ENCODE results near the gene CBX3.
A peak's percentile ranks its signal among the peaks of the same experiment; 100 is the strongest.

CBX3 gene

DNA sequence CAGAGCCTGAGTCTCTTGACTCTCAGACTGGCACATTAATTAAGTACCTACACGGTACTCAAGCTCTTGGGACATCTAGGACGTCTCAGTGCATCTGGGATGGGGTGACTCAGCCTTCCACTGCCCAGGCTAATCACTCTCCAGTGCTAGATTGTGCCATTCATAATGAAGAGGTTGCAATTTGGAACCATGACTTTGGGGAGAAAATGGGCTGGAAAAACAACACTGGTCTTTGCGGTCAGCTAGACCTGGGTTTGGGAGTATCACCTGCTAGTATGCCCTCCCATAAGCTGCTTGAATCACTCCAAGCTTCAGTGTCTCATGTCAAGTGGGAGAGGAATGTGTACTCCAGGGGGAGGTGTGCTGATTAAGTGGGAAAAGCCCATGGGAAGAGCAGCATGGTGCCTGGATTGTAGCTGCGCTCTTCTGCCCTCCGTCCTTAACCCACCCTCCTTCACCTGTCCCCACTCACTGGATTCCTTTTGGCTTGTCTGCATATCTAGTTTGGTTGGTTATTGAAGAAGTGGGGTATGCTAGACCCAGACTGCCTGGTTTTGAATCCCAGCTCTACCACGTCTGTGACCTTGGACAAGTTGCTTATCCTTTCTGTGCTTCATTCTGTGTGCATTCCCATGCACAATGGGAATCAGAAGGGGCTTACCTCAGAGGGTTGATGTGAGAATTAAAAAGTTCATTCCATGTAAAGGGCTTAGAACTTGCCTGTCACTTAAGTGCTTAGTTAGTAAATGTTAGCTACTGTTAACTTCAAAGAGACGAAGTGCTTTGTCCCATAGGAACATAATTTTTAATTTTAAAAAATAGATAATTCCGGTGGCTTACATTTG, 45.8 kb upstream of the CBX3 start:
- TF ChIP-seq, protein P1, sequence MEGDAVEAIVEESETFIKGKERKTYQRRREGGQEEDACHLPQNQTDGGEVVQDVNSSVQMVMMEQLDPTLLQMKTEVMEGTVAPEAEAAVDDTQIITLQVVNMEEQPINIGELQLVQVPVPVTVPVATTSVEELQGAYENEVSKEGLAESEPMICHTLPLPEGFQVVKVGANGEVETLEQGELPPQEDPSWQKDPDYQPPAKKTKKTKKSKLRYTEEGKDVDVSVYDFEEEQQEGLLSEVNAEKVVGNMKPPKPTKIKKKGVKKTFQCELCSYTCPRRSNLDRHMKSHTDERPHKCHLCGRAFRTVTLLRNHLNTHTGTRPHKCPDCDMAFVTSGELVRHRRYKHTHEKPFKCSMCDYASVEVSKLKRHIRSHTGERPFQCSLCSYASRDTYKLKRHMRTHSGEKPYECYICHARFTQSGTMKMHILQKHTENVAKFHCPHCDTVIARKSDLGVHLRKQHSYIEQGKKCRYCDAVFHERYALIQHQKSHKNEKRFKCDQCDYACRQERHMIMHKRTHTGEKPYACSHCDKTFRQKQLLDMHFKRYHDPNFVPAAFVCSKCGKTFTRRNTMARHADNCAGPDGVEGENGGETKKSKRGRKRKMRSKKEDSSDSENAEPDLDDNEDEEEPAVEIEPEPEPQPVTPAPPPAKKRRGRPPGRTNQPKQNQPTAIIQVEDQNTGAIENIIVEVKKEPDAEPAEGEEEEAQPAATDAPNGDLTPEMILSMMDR (IDR thresholded peaks at IDR 0.05; ENCODE audit: low read depth, low read length, missing control alignments) = no peak
- peak overlapping the region; percentile 9 for H3K4me3 ChIP-seq (ENCODE audit: low read depth, low read length)
- in situ Hi-C loops (cut with HindIII; ENCODE audit: low sequenced_read_pairs) = loop anchor here (25.0 kb wide), 1 partner anchor 1007 kb away; the partner anchor contains the start of genes HOXA10, HOXA3, HOXA7 and HOXA9
- peak; percentile 24 for DNase-seq (ENCODE audit: low read depth)

DNA sequence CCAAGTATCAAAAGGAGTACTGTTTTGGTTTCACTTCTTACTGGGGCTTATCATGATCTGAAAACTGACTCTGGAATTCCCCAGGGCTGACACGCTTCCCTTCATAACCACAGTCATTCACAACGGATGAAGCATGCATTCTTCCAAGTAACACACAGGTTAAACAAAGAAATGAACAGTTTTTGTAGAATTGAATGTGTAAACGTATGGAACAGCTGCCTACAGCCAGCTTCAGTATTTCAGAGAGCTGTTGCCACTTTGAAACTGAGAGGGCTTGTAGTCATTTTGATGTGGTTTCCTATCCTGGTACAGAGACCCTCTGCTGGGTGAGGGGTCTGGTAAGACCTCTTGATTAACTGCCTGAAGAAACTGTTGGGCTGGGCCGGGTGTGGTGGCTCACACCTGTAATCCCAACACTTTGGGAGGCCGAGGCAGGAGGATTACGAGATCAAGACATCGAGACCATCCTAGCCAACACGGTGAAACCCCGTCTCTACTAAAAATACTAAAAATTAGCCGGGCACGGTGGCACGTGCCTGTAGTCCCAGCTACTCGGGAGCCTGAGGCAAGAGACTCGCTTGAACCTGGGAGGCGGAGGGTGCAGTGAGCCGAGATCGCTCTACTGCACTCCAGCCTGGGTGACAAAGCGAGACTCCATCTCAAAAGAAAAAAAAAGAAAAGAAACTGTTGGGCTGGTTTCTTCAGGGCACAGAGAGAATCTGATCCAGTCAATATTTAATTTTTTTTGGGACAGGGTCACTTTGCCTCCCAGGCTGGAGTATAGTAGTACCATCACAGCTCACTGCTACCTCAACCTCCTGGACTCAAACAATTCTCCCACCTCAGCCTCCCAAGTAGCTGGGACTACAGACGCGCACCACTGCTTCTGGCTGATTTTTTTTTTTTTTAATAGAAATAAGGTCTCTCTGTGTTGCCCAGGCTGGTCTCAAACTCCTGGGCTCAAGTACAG, 44.8 kb upstream of the CBX3 start:
- in situ Hi-C loops (cut with HindIII; ENCODE audit: low sequenced_read_pairs) = loop anchor here (25.0 kb wide), 1 partner anchor 1006 kb away; the partner anchor contains the start of genes HOXA10, HOXA3, HOXA7 and HOXA9
- peak overlapping the region; percentile 9 for H3K4me3 ChIP-seq (ENCODE audit: low read depth, low read length)
- TF ChIP-seq, protein P1 (IDR thresholded peaks at IDR 0.05; ENCODE audit: low read depth, low read length, missing control alignments) = no peak
- peak; percentile 95 for DNase-seq (ENCODE audit: low read depth)

DNA sequence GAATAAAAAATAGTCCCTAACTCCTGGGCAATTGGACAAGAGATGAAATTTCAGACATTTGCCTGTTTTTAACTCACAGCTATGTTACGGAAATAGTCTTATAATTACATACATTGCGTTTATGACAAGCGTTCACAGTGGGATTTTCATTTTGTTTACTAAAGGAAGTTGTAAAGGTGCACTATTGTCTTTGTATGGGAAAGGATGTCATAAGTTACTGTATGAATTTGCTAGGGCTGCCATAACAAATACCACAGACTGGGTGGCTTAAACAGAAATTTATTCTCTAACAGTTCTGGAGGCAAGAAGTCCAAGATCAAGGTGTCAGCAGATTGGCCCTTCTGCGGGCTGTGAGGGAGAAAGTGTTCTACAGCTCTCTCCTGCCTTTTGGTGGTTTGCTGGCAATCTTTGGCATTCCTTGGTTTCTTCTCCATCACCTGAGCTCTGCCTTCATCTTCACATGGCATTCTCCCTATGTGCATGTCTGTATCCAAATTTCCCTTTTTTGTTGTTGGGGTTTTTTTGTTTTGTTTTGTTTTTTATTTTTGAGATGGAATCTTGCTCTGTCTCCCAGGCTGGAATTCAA, 43.9 kb upstream of the CBX3 start:
- in situ Hi-C loops (cut with HindIII; ENCODE audit: low sequenced_read_pairs) = loop anchor here (25.0 kb wide), 1 partner anchor 1005 kb away; the partner anchor contains the start of genes HOXA10, HOXA3, HOXA7 and HOXA9
- TF ChIP-seq, protein P1 (IDR thresholded peaks at IDR 0.05; ENCODE audit: low read depth, low read length, missing control alignments) = no peak
- DNase-seq (ENCODE audit: low read depth) = no peak
- no peak overlapping the region for H3K4me3 ChIP-seq (ENCODE audit: low read depth, low read length)

DNA sequence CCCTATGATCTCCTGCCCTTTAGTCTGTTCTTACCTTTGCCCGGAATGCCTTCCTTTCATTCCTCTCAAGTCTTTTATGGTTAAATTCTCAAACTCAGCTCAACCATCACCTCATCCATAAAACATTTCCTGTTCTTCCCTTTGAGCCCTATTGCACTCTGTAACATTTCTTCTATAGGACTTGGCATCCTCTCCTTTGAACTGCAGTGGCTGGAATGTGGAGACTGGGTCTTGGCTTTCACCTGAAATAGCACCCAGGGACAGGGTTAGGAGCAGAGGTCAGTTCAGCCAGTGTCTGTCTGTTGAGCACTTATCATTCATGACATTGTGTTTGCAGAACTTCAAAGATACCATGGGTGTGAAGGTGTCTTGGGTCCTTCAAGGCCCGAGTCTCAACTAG, 42.3 kb upstream of the CBX3 start:
- no peak overlapping the region for H3K4me3 ChIP-seq (ENCODE audit: low read depth, low read length)
- TF ChIP-seq, protein P1 (IDR thresholded peaks at IDR 0.05; ENCODE audit: low read depth, low read length, missing control alignments) = no peak
- in situ Hi-C loops (cut with HindIII; ENCODE audit: low sequenced_read_pairs) = loop anchor here (25.0 kb wide), 1 partner anchor 1003 kb away; the partner anchor contains the start of genes HOXA10, HOXA3, HOXA7 and HOXA9
- DNase-seq (ENCODE audit: low read depth) = no peak

DNA sequence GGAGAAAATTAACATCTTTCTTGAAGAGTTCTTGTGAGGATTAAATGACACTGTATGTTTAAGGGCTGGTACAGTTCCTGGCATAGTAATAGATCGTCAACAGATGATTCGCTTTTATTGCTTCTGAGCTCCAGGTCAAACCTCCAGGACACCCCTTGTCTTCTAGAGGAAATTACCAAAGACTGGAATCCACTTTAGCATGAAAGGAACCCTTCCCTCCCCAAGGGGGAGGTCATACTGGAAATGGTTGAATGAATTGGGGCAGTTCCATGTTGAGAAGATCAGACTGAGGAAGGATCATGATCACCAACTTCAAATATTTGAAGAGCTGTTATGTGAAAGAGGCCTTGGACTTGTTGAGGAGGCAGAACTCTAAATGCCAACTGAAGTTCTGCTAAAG, 40.6 kb upstream of the CBX3 start:
- no peak overlapping the region for H3K4me3 ChIP-seq (ENCODE audit: low read depth, low read length)
- in situ Hi-C loops (cut with HindIII; ENCODE audit: low sequenced_read_pairs) = loop anchor here (25.0 kb wide), 1 partner anchor 1001 kb away; the partner anchor contains the start of genes HOXA10, HOXA3, HOXA7 and HOXA9
- TF ChIP-seq, protein P1 (IDR thresholded peaks at IDR 0.05; ENCODE audit: low read depth, low read length, missing control alignments) = no peak
- DNase-seq (ENCODE audit: low read depth) = no peak

All from astrocyte of the cerebellum (primary cell).